ENCODE measurements around the gene CEACAM16.

CEACAM16 gene

GRCh38 chr19:44747739-44748425 lies 48.9 kb downstream of the CEACAM16 start:
- DNase-seq: peak; percentile 40

GRCh38 chr19:44748426-44749254 lies 49.7 kb downstream of the CEACAM16 start, which contains the start of gene BCL3:
TSS of gene BCL3 (plus strand) at chr19:44748708. CDS start at chr19:44748791, 83 bp downstream.
- peak; percentile 48 for DNase-seq

GRCh38 chr19:44749292-44749691 lies 50.3 kb downstream of the CEACAM16 start:
- no peak for DNase-seq

GRCh38 chr19:44749994-44750393 lies 51.0 kb downstream of the CEACAM16 start:
- no peak for DNase-seq

- no peak for DNase-seq
Measured at GRCh38 chr19:44752123-44752815, 53.3 kb downstream of the CEACAM16 start.

- DNase-seq: peak; percentile 91
Measured at GRCh38 chr19:44752816-44753625, 54.1 kb downstream of the CEACAM16 start.

GRCh38 chr19:44753626-44753931 lies 54.6 kb downstream of the CEACAM16 start:
- no peak for DNase-seq

GRCh38 chr19:44753932-44754749 lies 55.2 kb downstream of the CEACAM16 start:
- DNase-seq: peak; percentile 56

GRCh38 chr19:44754750-44755080 lies 55.8 kb downstream of the CEACAM16 start:
- DNase-seq: no peak

GRCh38 chr19:44755219-44755618 lies 56.3 kb downstream of the CEACAM16 start:
- no peak for DNase-seq

- DNase-seq: no peak
Measured at GRCh38 chr19:44756089-44756562, 57.2 kb downstream of the CEACAM16 start.

GRCh38 chr19:44757057-44757734 lies 58.2 kb downstream of the CEACAM16 start:
- no peak for DNase-seq

- DNase-seq: no peak
Measured at GRCh38 chr19:44757735-44758505, 59.0 kb downstream of the CEACAM16 start.

GRCh38 chr19:44758596-44758995 lies 59.6 kb downstream of the CEACAM16 start:
- no peak for DNase-seq

GRCh38 chr19:44759083-44759804 lies 60.3 kb downstream of the CEACAM16 start:
- DNase-seq: no peak
